ENCODE data around the gene NEUROG1.

DNA sequence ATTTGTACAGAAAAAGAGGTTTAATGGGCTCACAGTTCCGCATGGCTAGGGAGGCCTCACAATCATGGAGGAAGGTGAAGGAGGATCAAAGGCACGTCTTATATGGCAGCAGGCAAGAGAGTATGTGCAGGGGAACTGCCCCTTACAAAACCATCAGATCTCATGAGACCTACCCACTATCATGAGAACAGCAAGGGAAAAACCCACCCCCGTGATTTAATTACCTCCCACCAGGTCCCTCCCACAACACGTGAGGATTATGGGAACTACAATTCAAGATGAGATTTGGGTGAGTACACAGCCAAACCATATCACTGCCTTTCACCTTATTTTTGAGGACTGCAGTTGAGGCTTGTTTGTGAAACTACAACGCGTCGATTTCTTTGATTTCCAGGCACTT lies 20.9 kb upstream of the NEUROG1 start:
- TF ChIP-seq POLR2A (IDR thresholded peaks at IDR 0.05) = no peak
- TF ChIP-seq, protein P1, sequence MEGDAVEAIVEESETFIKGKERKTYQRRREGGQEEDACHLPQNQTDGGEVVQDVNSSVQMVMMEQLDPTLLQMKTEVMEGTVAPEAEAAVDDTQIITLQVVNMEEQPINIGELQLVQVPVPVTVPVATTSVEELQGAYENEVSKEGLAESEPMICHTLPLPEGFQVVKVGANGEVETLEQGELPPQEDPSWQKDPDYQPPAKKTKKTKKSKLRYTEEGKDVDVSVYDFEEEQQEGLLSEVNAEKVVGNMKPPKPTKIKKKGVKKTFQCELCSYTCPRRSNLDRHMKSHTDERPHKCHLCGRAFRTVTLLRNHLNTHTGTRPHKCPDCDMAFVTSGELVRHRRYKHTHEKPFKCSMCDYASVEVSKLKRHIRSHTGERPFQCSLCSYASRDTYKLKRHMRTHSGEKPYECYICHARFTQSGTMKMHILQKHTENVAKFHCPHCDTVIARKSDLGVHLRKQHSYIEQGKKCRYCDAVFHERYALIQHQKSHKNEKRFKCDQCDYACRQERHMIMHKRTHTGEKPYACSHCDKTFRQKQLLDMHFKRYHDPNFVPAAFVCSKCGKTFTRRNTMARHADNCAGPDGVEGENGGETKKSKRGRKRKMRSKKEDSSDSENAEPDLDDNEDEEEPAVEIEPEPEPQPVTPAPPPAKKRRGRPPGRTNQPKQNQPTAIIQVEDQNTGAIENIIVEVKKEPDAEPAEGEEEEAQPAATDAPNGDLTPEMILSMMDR (IDR thresholded peaks at IDR 0.05) = no peak
